HepG2 (cell line): Measurements from ENCODE around the gene PAN2. TPM values are rescaled to one million over a fixed set of nuclear protein-coding genes. Genes with fewer than 3 reads are reported as not detected.
A peak's percentile ranks its signal among the peaks of the same experiment; 100 is the strongest.

Experiments used
- ATAC-seq: fragments of 200-7000 bp; cut with Tn5 transposase; 3 replicates; pipeline ENCODE4 v1.9.1; 2020; ENCODE audit warnings: mild to moderate bottlenecking, moderate library complexity
- BruUV-seq: library from RNA; stranded (reverse); fragments of 400-500 nt; replicated peaks from 2 replicates; lab custom pipeline; 2021; lab: Mats Ljungman, UMichigan
- CTCF ChIA-PET: fragments of 300-600 bp; formaldehyde crosslinking; extraction: SDS; loops from one replicate; lab custom pipeline; 2021; ENCODE audit warnings: low total read pairs, inconsistent platforms, low intra/inter-chr PET ratio; lab: Yijun Ruan, JAX
- POLR2A ChIA-PET: fragments of 350-600 bp; sonication (Branson Sonifier 250); formaldehyde crosslinking; loops from one replicate; lab custom pipeline; 2020; ENCODE audit warnings: antibody characterized with exemption, inconsistent platforms; lab: Yijun Ruan, JAX
- DNase-seq: peaks from one replicate; pipeline ENCODE4 v3.0.0-alpha.2; 2015; ENCODE audit warnings: low spot score
- FAIRE-seq: peaks from 3 replicates; lab custom pipeline; 2011; peaks lifted over from hg19 to GRCh38; lab: Jason Lieb, UNC
- H2AFZ ChIP-seq: one replicate; pipeline ENCODE4 v1.6.1; 2011; ENCODE audit warnings: low read length, inconsistent platforms
- H3K27ac ChIP-seq: fragments of 300-600 bp; 3 replicates; pipeline ENCODE4 v1.8.0; 2011; ENCODE audit warnings: mixed run types, mild to moderate bottlenecking, mixed read lengths, low read length, inconsistent platforms; ENCODE audit not compliant: insufficient read depth; ENCODE audit errors: extremely low read length
- H3K27me3 ChIP-seq, 2 experiments: fragments of 200-600 bp in 1 of 2; 2 replicates in 1 of 2; 3 replicates in 1 of 2; pipeline versions ENCODE4 v1.6.0 to v1.8.0; 2011; ENCODE audit warnings: low read length in 2 of 2, mild to moderate bottlenecking in 2 of 2, moderate library complexity in 2 of 2, inconsistent platforms in 1 of 2; ENCODE audit not compliant: insufficient read depth in 2 of 2, control insufficient read depth in 1 of 2
- H3K36me3 ChIP-seq, 2 experiments: fragments of 200-600 bp in 1 of 2; replicated peaks in 1 of 2; 2 replicates in 1 of 2; 3 replicates in 1 of 2; pipeline versions ENCODE4 v1.5.1 to v1.8.0; 2011; ENCODE audit warnings: low read length in 2 of 2, inconsistent platforms in 1 of 2; ENCODE audit not compliant: insufficient read depth in 2 of 2, control insufficient read depth in 1 of 2
- H3K4me1 ChIP-seq: 2 replicates; pipeline ENCODE4 v1.5.1; 2012; ENCODE audit warnings: low read length, inconsistent platforms; ENCODE audit not compliant: insufficient read depth
- H3K4me2 ChIP-seq: 2 replicates; pipeline ENCODE4 v1.6.0; 2011; ENCODE audit warnings: low read depth, low read length, inconsistent platforms
- H3K4me3 ChIP-seq, 3 experiments: fragments of 200-600 bp in 1 of 3; sonication (generic), shearing (Covaris generic) in 1 of 3; replicated peaks in 1 of 3; 2 replicates each; pipeline ENCODE4 v1.5.1; 2011 to 2016; ENCODE audit warnings: low read length in 3 of 3, inconsistent platforms in 2 of 3, low read depth in 2 of 3, mild to moderate bottlenecking in 2 of 3, control low read depth in 1 of 3, mixed read lengths in 1 of 3; ENCODE audit not compliant: insufficient read depth in 1 of 3
- H3K79me2 ChIP-seq: one replicate; pipeline ENCODE4 v1.6.1; 2011; ENCODE audit warnings: low read length, inconsistent platforms; ENCODE audit not compliant: insufficient read depth
- H3K9ac ChIP-seq: 2 replicates; pipeline ENCODE4 v1.6.0; 2011; ENCODE audit warnings: mild to moderate bottlenecking, low read depth, low read length, inconsistent platforms; ENCODE audit not compliant: insufficient read depth
- H3K9me3 ChIP-seq: 2 replicates; pipeline ENCODE4 v1.5.1; 2012; ENCODE audit warnings: mild to moderate bottlenecking, low read length
- H4K20me1 ChIP-seq: 2 replicates; pipeline ENCODE4 v1.6.0; 2011; ENCODE audit warnings: inconsistent platforms, mild to moderate bottlenecking, low read length, moderate library complexity; ENCODE audit not compliant: insufficient read depth
- PHF20 ChIP-seq: sonication (generic); formaldehyde crosslinking; IDR thresholded peaks from 2 replicates; pipeline ENCODE4 v1.5.0; 2020; ENCODE audit warnings: mild to moderate bottlenecking, missing genetic modification reagents
- SOX5 ChIP-seq: IDR thresholded peaks from 2 replicates; pipeline ENCODE4 v1.6.1; 2016; ENCODE audit warnings: borderline replicate concordance
- ZMYM3 ChIP-seq: sonication (generic); formaldehyde crosslinking; IDR thresholded peaks from 2 replicates; pipeline ENCODE4 v1.5.1; 2020; ENCODE audit warnings: mild to moderate bottlenecking, missing genetic modification reagents
- WGBS: methylation state at CpG from one replicate; pipeline ENCODE4 v1.1.6; 2017; ENCODE audit warnings: low lambda C conversion rate; 5-methylcytosine and 5-hydroxymethylcytosine counted together
- in situ Hi-C: cut with HindIII; loops from 2 replicates; pipeline ENCODE4 v1.10.0; 2017; ENCODE audit warnings: low pct_unique_long_range_greater_than_20kb; ENCODE audit not compliant: extremely low pct_ligation_motif_present
- intact Hi-C: fragments of 100-400 bp; cut with micrococcal nuclease; formaldehyde crosslinking; loops from one replicate; pipeline ENCODE4 v1.10.0; 2022; ENCODE audit not compliant: unreplicated experiment
- polyA plus RNA-seq, 8 experiments: library from polyadenylated mRNA; depleted of rRNA in 3 of 8; stranded (reverse) in 7 of 8; unstranded in 1 of 8; fragments of >200 nt; fragmentation: Illumina TruSeq in 4 of 8; extraction: Trizol in 4 of 8; gene quantifications; 2 replicates each; pipeline versions ENCODE4 v1.2.1 to v1.2.3, GENCODE V29; 2011 to 2016; ENCODE audit warnings: low read depth in 4 of 8, missing spikeins in 1 of 8, mixed read lengths in 1 of 8; ENCODE audit not compliant: insufficient read depth in 1 of 8
- total RNA-seq, 5 experiments: library from RNA; depleted of rRNA; stranded (reverse); fragments of >200 nt; fragmentation: Illumina TruSeq; extraction: Trizol; gene quantifications; 2 replicates each; pipeline ENCODE4 v1.2.3, GENCODE V29; 2016; ENCODE audit warnings: low read depth in 1 of 5
- TF ChIP-seq, protein P1 (sequence below): sonication (generic); formaldehyde crosslinking; IDR thresholded peaks from 2 replicates; pipeline ENCODE4 v1.5.1; 2020; ENCODE audit warnings: mild to moderate bottlenecking, missing genetic modification reagents, borderline replicate concordance
- TF ChIP-seq, protein P2 (sequence below): IDR thresholded peaks from 2 replicates; pipeline ENCODE4 v1.6.1; 2012; ENCODE audit warnings: low read length, improper control_type of control experiment
- TF ChIP-seq, protein P3 (sequence below): sonication (generic); formaldehyde crosslinking; IDR thresholded peaks from 2 replicates; pipeline ENCODE4 v1.5.0; 2020; ENCODE audit warnings: mild to moderate bottlenecking, missing genetic modification reagents
- TF ChIP-seq, protein P4 (sequence below): sonication (generic); formaldehyde crosslinking; IDR thresholded peaks from 2 replicates; pipeline ENCODE4 v1.8.0; 2022; ENCODE audit warnings: mild to moderate bottlenecking, missing genetic modification reagents, borderline replicate concordance

PAN2 gene
- total and polyA plus RNA-seq, 2 of the 13 experiments (the other 11 are each of a cell fraction or from before 2014, with no cell fraction given): 27.2 to 61.1 TPM

DNA sequence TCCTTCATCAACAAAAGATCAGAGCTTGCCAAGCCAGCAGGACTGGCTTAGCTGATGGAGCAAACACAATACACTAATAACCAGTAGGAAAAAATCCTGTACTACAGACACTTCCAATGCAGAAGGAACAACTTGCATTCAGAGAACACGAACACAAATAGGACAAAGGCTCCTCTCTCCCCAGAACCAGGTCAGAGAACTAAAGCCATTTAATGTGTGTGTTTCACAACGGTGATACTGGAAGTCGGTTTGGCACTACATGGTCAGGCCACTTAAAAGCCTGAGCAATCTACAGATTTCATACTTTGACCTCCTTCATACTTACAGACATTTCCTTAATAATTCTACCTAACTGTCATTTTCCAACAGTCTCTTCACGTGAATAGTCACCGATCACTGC lies 40.0 kb downstream of the PAN2 start (continued):
- TF ChIP-seq, protein P1, sequence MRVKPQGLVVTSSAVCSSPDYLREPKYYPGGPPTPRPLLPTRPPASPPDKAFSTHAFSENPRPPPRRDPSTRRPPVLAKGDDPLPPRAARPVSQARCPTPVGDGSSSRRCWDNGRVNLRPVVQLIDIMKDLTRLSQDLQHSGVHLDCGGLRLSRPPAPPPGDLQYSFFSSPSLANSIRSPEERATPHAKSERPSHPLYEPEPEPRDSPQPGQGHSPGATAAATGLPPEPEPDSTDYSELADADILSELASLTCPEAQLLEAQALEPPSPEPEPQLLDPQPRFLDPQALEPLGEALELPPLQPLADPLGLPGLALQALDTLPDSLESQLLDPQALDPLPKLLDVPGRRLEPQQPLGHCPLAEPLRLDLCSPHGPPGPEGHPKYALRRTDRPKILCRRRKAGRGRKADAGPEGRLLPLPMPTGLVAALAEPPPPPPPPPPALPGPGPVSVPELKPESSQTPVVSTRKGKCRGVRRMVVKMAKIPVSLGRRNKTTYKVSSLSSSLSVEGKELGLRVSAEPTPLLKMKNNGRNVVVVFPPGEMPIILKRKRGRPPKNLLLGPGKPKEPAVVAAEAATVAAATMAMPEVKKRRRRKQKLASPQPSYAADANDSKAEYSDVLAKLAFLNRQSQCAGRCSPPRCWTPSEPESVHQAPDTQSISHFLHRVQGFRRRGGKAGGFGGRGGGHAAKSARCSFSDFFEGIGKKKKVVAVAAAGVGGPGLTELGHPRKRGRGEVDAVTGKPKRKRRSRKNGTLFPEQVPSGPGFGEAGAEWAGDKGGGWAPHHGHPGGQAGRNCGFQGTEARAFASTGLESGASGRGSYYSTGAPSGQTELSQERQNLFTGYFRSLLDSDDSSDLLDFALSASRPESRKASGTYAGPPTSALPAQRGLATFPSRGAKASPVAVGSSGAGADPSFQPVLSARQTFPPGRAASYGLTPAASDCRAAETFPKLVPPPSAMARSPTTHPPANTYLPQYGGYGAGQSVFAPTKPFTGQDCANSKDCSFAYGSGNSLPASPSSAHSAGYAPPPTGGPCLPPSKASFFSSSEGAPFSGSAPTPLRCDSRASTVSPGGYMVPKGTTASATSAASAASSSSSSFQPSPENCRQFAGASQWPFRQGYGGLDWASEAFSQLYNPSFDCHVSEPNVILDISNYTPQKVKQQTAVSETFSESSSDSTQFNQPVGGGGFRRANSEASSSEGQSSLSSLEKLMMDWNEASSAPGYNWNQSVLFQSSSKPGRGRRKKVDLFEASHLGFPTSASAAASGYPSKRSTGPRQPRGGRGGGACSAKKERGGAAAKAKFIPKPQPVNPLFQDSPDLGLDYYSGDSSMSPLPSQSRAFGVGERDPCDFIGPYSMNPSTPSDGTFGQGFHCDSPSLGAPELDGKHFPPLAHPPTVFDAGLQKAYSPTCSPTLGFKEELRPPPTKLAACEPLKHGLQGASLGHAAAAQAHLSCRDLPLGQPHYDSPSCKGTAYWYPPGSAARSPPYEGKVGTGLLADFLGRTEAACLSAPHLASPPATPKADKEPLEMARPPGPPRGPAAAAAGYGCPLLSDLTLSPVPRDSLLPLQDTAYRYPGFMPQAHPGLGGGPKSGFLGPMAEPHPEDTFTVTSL (CRISPR knock-in tag): no peak
- no peak for TF ChIP-seq PHF20 (CRISPR knock-in tag)

DNA sequence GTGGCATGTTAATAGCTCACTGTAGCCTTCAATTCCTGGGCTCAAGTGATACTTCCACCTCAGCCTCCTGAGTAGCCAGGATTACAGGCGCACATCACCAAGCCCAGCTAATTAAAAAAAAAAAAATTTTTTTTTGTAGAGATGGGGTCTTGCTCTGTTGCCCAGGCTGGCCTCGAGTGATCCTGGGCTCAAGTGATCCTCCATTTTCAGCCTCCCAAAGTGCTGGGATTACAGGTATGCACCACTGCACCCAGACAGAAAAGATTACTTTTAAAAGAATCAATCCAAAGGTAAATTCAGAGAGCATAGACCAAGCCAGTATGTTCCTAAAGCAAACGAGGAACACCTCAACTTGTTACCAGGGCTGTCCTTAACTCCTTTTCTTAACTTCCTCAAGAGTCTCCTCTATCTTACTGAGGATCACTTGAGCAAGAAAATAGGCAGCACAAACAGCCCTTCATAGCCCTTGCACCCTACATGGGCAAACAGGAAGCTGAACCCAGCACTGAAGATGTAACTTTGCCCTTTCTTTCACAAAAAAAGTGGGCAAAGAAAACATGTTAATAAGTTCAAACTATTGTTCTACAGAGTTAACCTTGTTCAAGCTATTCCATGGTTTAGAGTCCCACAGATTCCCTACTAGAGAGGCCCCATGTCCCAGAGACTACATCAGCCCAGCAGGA lies 45.0 kb downstream of the PAN2 start:
- Histone ChIP-seq H3K4me2 (peak overlapping the region; percentile 18; the same call in 1 of the 2 replicates), H2AFZ (no peak overlapping the region), H3K9me3 (no peaks in the 10 kb centered on the region), H3K27ac (peak overlapping the region; percentile 29), H3K4me1 (peaks cover 66% of the 10 kb centered on the region), H3K36me3 (peaks cover 1 to 36% of the 10 kb centered on the region in 2 experiments; a peak in 4 of 5 replicates), H3K4me3 (no peak overlapping the region), H4K20me1 (peaks cover 5% of the 10 kb centered on the region; the same call in 1 of the 2 replicates), H3K9ac (no peak overlapping the region), H3K27me3 (no peaks in the 10 kb centered on the region), H3K79me2 (peaks cover 48% of the 10 kb centered on the region)
- DNase-seq (no peak), ATAC-seq (peak; percentile 23; the same call in 2 of the 3 replicates), FAIRE-seq (no peak)
- in situ Hi-C loops (no loop called here), intact Hi-C loops (no loop called here)
- ChIA-PET CTCF (no interaction called here), POLR2A (interaction anchor here (0.7 to 2.5 kb wide), 4 partner anchors 10 to 67 kb away, joined by 3 to 7 read pairs (median 4); partner anchors contain the start of genes CS, PAN2 and RNF41)
- whole genome bisulfite sequencing: 83% methylated on average over 3 of the region's 3 CpGs
- no TSS peak for BruUV-seq
- TF ChIP-seq, protein P2, sequence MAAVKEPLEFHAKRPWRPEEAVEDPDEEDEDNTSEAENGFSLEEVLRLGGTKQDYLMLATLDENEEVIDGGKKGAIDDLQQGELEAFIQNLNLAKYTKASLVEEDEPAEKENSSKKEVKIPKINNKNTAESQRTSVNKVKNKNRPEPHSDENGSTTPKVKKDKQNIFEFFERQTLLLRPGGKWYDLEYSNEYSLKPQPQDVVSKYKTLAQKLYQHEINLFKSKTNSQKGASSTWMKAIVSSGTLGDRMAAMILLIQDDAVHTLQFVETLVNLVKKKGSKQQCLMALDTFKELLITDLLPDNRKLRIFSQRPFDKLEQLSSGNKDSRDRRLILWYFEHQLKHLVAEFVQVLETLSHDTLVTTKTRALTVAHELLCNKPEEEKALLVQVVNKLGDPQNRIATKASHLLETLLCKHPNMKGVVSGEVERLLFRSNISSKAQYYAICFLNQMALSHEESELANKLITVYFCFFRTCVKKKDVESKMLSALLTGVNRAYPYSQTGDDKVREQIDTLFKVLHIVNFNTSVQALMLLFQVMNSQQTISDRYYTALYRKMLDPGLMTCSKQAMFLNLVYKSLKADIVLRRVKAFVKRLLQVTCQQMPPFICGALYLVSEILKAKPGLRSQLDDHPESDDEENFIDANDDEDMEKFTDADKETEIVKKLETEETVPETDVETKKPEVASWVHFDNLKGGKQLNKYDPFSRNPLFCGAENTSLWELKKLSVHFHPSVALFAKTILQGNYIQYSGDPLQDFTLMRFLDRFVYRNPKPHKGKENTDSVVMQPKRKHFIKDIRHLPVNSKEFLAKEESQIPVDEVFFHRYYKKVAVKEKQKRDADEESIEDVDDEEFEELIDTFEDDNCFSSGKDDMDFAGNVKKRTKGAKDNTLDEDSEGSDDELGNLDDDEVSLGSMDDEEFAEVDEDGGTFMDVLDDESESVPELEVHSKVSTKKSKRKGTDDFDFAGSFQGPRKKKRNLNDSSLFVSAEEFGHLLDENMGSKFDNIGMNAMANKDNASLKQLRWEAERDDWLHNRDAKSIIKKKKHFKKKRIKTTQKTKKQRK: no peak
- TF ChIP-seq ZMYM3 (CRISPR knock-in tag): 0 out of 2 replicates have a peak, but pooled peaks have one; percentile 14
- peak; percentile 57; the same call in 1 of the 2 replicates for TF ChIP-seq SOX5 (CRISPR knock-in tag)
- TF ChIP-seq, protein P3, sequence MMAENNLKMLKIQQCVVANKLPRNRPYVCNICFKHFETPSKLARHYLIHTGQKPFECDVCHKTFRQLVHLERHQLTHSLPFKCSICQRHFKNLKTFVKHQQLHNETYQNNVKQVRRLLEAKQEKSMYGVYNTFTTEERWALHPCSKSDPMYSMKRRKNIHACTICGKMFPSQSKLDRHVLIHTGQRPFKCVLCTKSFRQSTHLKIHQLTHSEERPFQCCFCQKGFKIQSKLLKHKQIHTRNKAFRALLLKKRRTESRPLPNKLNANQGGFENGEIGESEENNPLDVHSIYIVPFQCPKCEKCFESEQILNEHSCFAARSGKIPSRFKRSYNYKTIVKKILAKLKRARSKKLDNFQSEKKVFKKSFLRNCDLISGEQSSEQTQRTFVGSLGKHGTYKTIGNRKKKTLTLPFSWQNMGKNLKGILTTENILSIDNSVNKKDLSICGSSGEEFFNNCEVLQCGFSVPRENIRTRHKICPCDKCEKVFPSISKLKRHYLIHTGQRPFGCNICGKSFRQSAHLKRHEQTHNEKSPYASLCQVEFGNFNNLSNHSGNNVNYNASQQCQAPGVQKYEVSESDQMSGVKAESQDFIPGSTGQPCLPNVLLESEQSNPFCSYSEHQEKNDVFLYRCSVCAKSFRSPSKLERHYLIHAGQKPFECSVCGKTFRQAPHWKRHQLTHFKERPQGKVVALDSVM (CRISPR knock-in tag): peak; percentile 80
- TF ChIP-seq, protein P4, sequence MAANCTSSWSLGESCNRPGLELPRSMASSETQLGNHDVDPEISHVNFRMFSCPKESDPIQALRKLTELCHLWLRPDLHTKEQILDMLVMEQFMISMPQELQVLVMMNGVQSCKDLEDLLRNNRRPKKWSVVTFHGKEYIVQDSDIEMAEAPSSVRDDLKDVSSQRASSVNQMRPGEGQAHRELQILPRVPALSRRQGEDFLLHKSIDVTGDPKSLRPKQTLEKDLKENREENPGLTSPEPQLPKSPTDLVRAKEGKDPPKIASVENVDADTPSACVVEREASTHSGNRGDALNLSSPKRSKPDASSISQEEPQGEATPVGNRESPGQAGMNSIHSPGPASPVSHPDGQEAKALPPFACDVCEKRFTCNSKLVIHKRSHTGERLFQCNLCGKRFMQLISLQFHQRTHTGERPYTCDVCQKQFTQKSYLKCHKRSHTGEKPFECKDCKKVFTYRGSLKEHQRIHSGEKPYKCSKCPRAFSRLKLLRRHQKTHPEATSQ: no peak
